ENCODE measurements around the gene RNASE8. TPM values are rescaled to one million over a fixed set of nuclear protein-coding genes. Genes with fewer than 3 reads are reported as not detected.

The RNASE8 gene
- total RNA-seq, 3 donors from 2014 or later (not counting 1 experiment from before 2014, with no cell fraction given), result not detected

GRCh38 chr14:21054768-21055145 lies 2.9 kb upstream of the RNASE8 start:
- Mint-ChIP-seq H3K4me3 (no peak overlapping the region), H3K27me3 (ENCODE audit: low read depth in 2 of 2) (peaks cover 1 to 9% of the 10 kb centered on the region in 2 donors), H3K36me3 (no peaks in the 10 kb centered on the region), H3K4me1 (no peaks in the 10 kb centered on the region), H3K9me3 (no peaks in the 10 kb centered on the region), H3K27ac (no peak overlapping the region)
- TF ChIP-seq CTCF (IDR thresholded peaks at IDR 0.05), result no peak
- H3K27ac ChIP-seq (ENCODE audit: low read length), result no peak overlapping the region
- no peaks in the 10 kb centered on the region for H3K9me3 ChIP-seq (ENCODE audit: control insufficient read depth, insufficient read depth, low read length)
- ATAC-seq, result no peak
- 100% methylated on average over 1 of the region's 4 CpGs for WGBS (ENCODE audit: insufficient coverage)
- no peaks in the 10 kb centered on the region for H3K36me3 ChIP-seq (ENCODE audit: control insufficient read depth, insufficient read depth, low read length)
- no peak for DNase-seq
- no peak overlapping the region for H3K4me3 ChIP-seq (ENCODE audit: low read length)
- H3K4me1 ChIP-seq (ENCODE audit: control insufficient read depth, insufficient read depth, low read length), result no peaks in the 10 kb centered on the region
- intact Hi-C loops (cut with micrococcal nuclease), result no loop called here
- H3K27me3 ChIP-seq (ENCODE audit: control insufficient read depth, insufficient read depth, low read length), result no peaks in the 10 kb centered on the region

- Histone ChIP-seq H3K4me1 (ENCODE audit: control insufficient read depth, insufficient read depth, low read length) (no peaks in the 10 kb centered on the region), H3K27ac (ENCODE audit: low read length) (no peak overlapping the region), H3K9me3 (ENCODE audit: control insufficient read depth, insufficient read depth, low read length) (no peaks in the 10 kb centered on the region), H3K36me3 (ENCODE audit: control insufficient read depth, insufficient read depth, low read length) (no peaks in the 10 kb centered on the region), H3K27me3 (ENCODE audit: control insufficient read depth, insufficient read depth, low read length) (no peaks in the 10 kb centered on the region), H3K4me3 (ENCODE audit: low read length) (no peak overlapping the region)
- DNase-seq (no peak), ATAC-seq (no peak)
- intact Hi-C loops (cut with micrococcal nuclease), result no loop called here
- Mint-ChIP-seq H3K9me3 (no peaks in the 10 kb centered on the region), H3K27me3 (ENCODE audit: low read depth in 2 of 2) (peaks cover 10 to 17% of the 10 kb centered on the region in 2 donors), H3K4me1 (no peaks in the 10 kb centered on the region), H3K27ac (no peak overlapping the region), H3K4me3 (no peak overlapping the region), H3K36me3 (no peaks in the 10 kb centered on the region)
- WGBS (ENCODE audit: insufficient coverage), result 77% methylated on average over 5 of the region's 5 CpGs
- TF ChIP-seq CTCF (IDR thresholded peaks at IDR 0.05), result no peak
These were observed 2.0 kb upstream of the RNASE8 start for GRCh38 chr14:21055432-21056117.

GRCh38 chr14:21056520-21057163 lies 980 bp upstream of the RNASE8 start:
- Histone ChIP-seq H3K27ac (ENCODE audit: low read length) (no peak overlapping the region), H3K36me3 (ENCODE audit: control insufficient read depth, insufficient read depth, low read length) (no peaks in the 10 kb centered on the region)
- TF ChIP-seq CTCF (IDR thresholded peaks at IDR 0.05), result no peak

More at GRCh38 chr14:21056520-21057163, 980 bp upstream of the RNASE8 start:
- no peak overlapping the region for H3K4me3 Mint-ChIP-seq
- H3K9me3 ChIP-seq (ENCODE audit: control insufficient read depth, insufficient read depth, low read length), result no peaks in the 10 kb centered on the region
- H3K4me1 Mint-ChIP-seq, result no peaks in the 10 kb centered on the region
- no peaks in the 10 kb centered on the region for H3K27me3 ChIP-seq (ENCODE audit: control insufficient read depth, insufficient read depth, low read length)
- DNase-seq (no peak), ATAC-seq (no peak)
- WGBS (ENCODE audit: insufficient coverage), result 84% methylated on average over 6 of the region's 10 CpGs
- intact Hi-C loops (cut with micrococcal nuclease), result no loop called here
- no peaks in the 10 kb centered on the region for H3K36me3 Mint-ChIP-seq
- no peaks in the 10 kb centered on the region for H3K9me3 Mint-ChIP-seq
- H3K4me3 ChIP-seq (ENCODE audit: low read length), result no peak overlapping the region
- H3K4me1 ChIP-seq (ENCODE audit: control insufficient read depth, insufficient read depth, low read length), result no peaks in the 10 kb centered on the region
- peaks cover 18 to 24% of the 10 kb centered on the region in 2 donors for H3K27me3 Mint-ChIP-seq (ENCODE audit: low read depth in 2 of 2)
- no peak overlapping the region for H3K27ac Mint-ChIP-seq

All from natural killer cell (primary cell).